ENCODE measurements around the gene TNS1.

Gene TNS1

GRCh38 chr2:217929757-217930707 is 72.8 kb downstream of the TNS1 start:
- DNase-seq (ENCODE audit: low spot score), result peak; percentile 52

- no peak for DNase-seq (ENCODE audit: low spot score)
Measured at GRCh38 chr2:217929272-217929671, 73.5 kb downstream of the TNS1 start.

GRCh38 chr2:217928324-217929181 is 74.2 kb downstream of the TNS1 start:
- DNase-seq (ENCODE audit: low spot score), result no peak

- no peak for DNase-seq (ENCODE audit: low spot score)
Measured at GRCh38 chr2:217927601-217928323, 75.0 kb downstream of the TNS1 start.

DNA sequence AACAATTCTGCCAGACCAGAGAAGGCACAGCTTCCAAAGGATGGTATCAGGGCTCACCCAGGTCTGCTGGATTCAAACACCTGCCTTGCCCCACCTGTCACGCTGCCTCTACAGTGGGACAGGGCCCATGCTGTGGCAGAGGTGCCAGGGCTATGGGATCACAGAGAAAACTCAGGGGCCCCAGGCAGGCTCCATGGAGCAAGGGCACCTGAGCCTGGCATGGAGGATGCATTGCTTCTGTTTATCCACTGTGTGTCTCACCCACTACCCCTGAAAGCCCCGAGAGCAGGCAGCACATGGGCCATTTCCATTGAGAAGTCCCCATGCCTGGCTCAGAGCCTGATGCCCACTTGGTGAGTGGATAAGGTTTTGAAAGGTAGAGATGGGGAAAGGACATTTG is 76.0 kb downstream of the TNS1 start:
- no peak for DNase-seq (ENCODE audit: low spot score)

- no peak for DNase-seq (ENCODE audit: low spot score)
Measured at GRCh38 chr2:217924346-217924901, 78.4 kb downstream of the TNS1 start.

GRCh38 chr2:217923007-217923686 is 79.6 kb downstream of the TNS1 start:
- DNase-seq (ENCODE audit: low spot score), result no peak

- DNase-seq (ENCODE audit: low spot score), result peak; percentile 62
Measured at GRCh38 chr2:217922101-217923006, 80.4 kb downstream of the TNS1 start.

DNA sequence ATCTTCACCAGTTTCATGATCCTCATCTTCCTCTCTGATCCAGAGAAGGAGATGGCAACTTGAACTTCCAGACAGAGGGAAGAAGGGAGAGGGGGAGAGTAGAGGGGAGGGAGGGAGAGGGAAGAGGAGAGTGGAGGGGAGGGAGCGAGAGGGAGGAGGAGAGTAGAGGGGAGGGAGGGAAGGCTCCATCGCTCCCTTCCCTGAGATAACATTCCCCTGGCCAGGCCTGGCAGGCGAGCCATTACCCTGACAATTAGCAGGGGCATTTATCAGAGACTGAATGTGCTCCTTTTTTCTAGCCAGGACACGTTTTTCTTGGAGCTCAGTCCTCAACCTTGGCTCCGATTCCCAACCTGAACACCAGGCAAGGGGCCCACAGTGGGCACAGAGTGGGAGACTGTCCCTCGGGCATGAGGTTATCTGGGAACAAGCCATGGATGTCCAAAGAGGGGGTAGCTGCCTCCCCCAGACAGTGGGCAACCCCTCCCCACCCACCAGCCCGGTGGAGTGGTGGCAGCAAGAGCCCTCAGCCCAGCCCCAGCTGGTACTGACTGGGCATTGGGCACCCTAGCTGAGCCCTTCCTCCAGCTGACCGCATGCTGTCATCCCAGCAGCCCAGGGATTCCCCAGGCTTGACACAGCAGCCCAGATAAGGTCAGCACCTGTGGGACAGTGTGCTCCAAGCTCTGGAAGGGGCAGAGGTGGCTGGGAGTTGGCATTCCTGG is 81.8 kb downstream of the TNS1 start:
- no peak for DNase-seq (ENCODE audit: low spot score)

DNA sequence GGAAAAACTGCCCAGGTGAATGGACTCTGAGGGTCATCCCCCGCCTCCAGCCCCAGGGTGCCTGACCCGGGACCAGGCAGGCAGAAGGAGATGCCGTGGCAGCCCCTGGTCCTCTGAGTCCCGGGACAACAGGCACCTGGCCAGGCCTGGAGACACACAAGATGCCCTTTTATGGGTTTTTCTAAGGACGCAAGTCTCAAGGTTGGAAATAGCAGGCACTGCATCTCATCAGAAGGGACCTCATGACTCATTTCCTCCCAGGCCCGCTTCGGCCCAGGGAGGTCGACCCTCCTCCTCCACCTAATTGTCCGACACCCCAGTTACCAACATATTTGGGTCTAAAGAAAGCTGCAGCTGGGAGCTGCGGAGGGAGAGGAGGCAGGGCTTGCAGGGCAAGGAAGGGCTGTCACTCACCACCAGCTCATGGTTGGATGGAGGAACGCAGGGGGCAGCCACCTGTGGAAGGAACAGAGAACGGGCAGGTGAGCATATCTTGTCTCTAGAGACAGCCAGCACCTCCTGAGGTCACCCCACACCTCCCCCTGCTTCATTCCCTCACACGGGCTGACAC is 82.9 kb downstream of the TNS1 start:
- DNase-seq (ENCODE audit: low spot score), result peak; percentile 66

- DNase-seq (ENCODE audit: low spot score), result no peak
Measured at GRCh38 chr2:217919204-217919603, 83.6 kb downstream of the TNS1 start.

GRCh38 chr2:217918308-217919024 is 84.3 kb downstream of the TNS1 start:
- no peak for DNase-seq (ENCODE audit: low spot score)

GRCh38 chr2:217916504-217917254 is 86.1 kb downstream of the TNS1 start:
- no peak for DNase-seq (ENCODE audit: low spot score)

GRCh38 chr2:217915706-217916105 is 87.1 kb downstream of the TNS1 start:
- no peak for DNase-seq (ENCODE audit: low spot score)

DNA sequence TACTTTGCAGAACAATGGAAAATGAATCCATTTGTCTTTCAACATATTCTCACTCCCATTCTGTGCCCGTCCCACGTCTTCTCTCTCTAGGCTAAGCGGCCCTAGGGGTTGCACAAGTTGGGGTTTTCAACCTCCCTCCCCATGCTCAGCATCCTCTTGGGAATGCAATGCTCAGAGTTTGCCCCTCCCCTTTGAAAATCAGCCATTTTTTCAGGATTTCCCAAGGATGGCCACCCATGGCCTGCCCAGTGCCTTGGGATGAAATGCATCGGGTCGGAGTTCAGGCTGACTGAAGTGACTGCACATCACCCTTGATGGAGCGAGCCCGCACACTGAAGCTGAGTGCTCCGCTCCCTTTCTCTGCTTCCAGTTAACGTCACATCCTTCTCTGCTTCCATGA is 87.9 kb downstream of the TNS1 start:
- no peak for DNase-seq (ENCODE audit: low spot score)

- DNase-seq (ENCODE audit: low spot score), result no peak
Measured at GRCh38 chr2:217914078-217914477, 88.7 kb downstream of the TNS1 start.

DNA sequence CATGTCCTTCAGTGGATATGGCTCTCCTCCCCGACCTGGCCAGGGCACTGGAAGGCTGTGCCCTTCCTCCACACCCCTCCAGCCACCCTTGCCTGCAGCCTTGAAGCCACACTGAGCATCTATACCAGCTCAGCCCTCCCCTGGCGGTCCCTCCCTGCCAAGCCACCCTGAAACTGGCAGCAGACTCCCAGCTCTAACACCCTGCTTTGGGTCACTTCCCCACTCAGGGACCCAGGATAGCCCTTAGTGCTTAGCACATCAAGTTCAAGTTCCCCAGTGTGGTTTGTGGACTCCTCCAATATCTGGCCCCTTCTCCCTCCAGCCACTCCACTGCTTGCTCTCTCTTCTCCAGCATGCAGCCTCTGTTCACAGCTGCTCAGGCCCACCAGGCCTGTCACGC is 89.4 kb downstream of the TNS1 start:
- DNase-seq (ENCODE audit: low spot score), result no peak

Data from AG08396 (cell line).